Fibroblast of lung (primary cell): ENCODE measurements around the gene ERBB4. TPM values are rescaled to one million over a fixed set of nuclear protein-coding genes. Genes with fewer than 3 reads are reported as not detected.

Source experiments
- DNase-seq, 2 donors: peaks; one replicate each; pipeline versions ENCODE4 v3.0.0 to v3.0.0-alpha.2; 2010; ENCODE audit warnings: low read depth in 2 of 2
- H2AFZ ChIP-seq: 2 replicates; pipeline ENCODE4 v1.5.1; 2012; ENCODE audit warnings: low read length, control low read depth, inconsistent platforms
- H3K27ac ChIP-seq: 2 replicates; pipeline ENCODE4 v1.5.1; 2011; ENCODE audit warnings: low read length, control low read depth; ENCODE audit not compliant: insufficient read depth
- H3K27me3 ChIP-seq: 2 replicates; pipeline ENCODE4 v1.5.1; 2011; ENCODE audit warnings: mild to moderate bottlenecking, low read length; ENCODE audit not compliant: control insufficient read depth, insufficient read depth
- H3K36me3 ChIP-seq: 2 replicates; pipeline ENCODE4 v1.5.1; 2011; ENCODE audit warnings: low read length; ENCODE audit not compliant: control insufficient read depth, insufficient read depth
- H3K4me1 ChIP-seq: 2 replicates; pipeline ENCODE4 v1.5.1; 2011; ENCODE audit warnings: low read length; ENCODE audit not compliant: control insufficient read depth, insufficient read depth; ENCODE audit errors: extremely low read depth
- H3K4me2 ChIP-seq: 2 replicates; pipeline ENCODE4 v1.5.1; 2011; ENCODE audit warnings: low read length, control low read depth; ENCODE audit not compliant: insufficient read depth; ENCODE audit errors: extremely low read depth
- H3K4me3 ChIP-seq, 4 experiments: fragments of 200-600 bp in 1 of 4; sonication (generic) in 1 of 4; replicated peaks in 1 of 4; 2 replicates each; pipeline ENCODE4 v1.5.1; 2011 to 2016; ENCODE audit warnings: low read length in 4 of 4, low read depth in 3 of 4, mild to moderate bottlenecking in 3 of 4, control low read depth in 2 of 4, inconsistent platforms in 1 of 4, mixed read lengths in 1 of 4; ENCODE audit not compliant: insufficient read depth in 1 of 4; ENCODE audit errors: control extremely low read depth in 1 of 4
- H3K79me2 ChIP-seq: 2 replicates; pipeline ENCODE4 v1.5.1; 2012; ENCODE audit warnings: mild to moderate bottlenecking, low read length, inconsistent platforms; ENCODE audit not compliant: control insufficient read depth, insufficient read depth
- H3K9ac ChIP-seq: 2 replicates; pipeline ENCODE4 v1.5.1; 2011; ENCODE audit warnings: mild to moderate bottlenecking, low read length, control low read depth; ENCODE audit not compliant: insufficient read depth
- H3K9me3 ChIP-seq: 2 replicates; pipeline ENCODE4 v1.5.1; 2012; ENCODE audit warnings: low read depth, low read length; ENCODE audit not compliant: control insufficient read depth, insufficient read depth
- H4K20me1 ChIP-seq: 2 replicates; pipeline ENCODE4 v1.5.1; 2011; ENCODE audit warnings: low read length; ENCODE audit not compliant: control insufficient read depth, insufficient read depth; ENCODE audit errors: extremely low read depth
- EZH2 ChIP-seq: IDR thresholded peaks from 2 replicates; pipeline ENCODE4 v1.5.1; 2012; ENCODE audit warnings: low read length, control low read depth, mild to moderate bottlenecking; ENCODE audit errors: missing control alignments
- polyA plus RNA-seq, 2 donors: library from polyadenylated mRNA; depleted of rRNA in 1 of 2; stranded (reverse) in 1 of 2; unstranded in 1 of 2; fragments of >200 nt; gene quantifications; 2 replicates each; pipeline ENCODE4 v1.2.1, GENCODE V29; 2011 to 2012; ENCODE audit warnings: missing spikeins in 1 of 2
- total RNA-seq: library from RNA; depleted of rRNA; stranded (reverse); fragments of >200 nt; gene quantifications from 2 replicates; pipeline ENCODE4 v1.2.1, GENCODE V29; 2014
- TF ChIP-seq, protein P1 (sequence below), 2 donors: IDR thresholded peaks in 1 of 2; conservative IDR thresholded peaks in 1 of 2; 1 replicate in 1 of 2; 2 replicates in 1 of 2; pipeline ENCODE4 v1.5.1; 2011 to 2012; ENCODE audit warnings: low read length in 2 of 2, control low read depth in 1 of 2, inconsistent platforms in 1 of 2, low read depth in 1 of 2, mild to moderate bottlenecking in 1 of 2

Gene ERBB4
- total and polyA plus RNA-seq, 2 donors (not counting 1 experiment from before 2014, with no cell fraction given) = 0.08 to 0.17 TPM

DNA sequence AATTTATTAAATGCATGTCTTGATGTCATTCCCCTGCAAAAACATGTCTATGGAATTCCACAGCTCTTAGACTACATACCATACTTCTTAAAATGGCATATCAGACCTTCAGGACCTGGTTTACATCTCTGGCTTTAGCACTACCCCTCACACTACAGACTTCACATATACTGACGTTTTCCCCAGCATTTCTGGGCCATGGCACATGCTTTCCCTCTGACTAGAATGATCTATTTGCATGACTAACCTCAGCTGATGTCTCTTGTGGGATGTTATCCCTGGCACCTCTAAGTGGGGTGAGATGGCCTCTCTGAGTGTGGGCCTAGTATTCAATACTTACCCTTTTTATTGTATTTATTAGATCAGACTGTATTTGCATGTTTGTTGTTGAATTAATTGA lies 381.6 kb downstream of the ERBB4 start:
- TF ChIP-seq, protein P1, sequence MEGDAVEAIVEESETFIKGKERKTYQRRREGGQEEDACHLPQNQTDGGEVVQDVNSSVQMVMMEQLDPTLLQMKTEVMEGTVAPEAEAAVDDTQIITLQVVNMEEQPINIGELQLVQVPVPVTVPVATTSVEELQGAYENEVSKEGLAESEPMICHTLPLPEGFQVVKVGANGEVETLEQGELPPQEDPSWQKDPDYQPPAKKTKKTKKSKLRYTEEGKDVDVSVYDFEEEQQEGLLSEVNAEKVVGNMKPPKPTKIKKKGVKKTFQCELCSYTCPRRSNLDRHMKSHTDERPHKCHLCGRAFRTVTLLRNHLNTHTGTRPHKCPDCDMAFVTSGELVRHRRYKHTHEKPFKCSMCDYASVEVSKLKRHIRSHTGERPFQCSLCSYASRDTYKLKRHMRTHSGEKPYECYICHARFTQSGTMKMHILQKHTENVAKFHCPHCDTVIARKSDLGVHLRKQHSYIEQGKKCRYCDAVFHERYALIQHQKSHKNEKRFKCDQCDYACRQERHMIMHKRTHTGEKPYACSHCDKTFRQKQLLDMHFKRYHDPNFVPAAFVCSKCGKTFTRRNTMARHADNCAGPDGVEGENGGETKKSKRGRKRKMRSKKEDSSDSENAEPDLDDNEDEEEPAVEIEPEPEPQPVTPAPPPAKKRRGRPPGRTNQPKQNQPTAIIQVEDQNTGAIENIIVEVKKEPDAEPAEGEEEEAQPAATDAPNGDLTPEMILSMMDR (conservative IDR thresholded peaks at IDR 0.05 in 1 of 2, IDR thresholded peaks at IDR 0.05 in 1 of 2; ENCODE audit: low read depth in 1 of 2, low read length in 2 of 2) = no peak
- no peak for TF ChIP-seq EZH2
- H3K4me2 ChIP-seq = no peak overlapping the region
- H3K9me3 ChIP-seq = no peaks in the 10 kb centered on the region
- no peak overlapping the region for H3K9ac ChIP-seq
- H3K79me2 ChIP-seq = no peaks in the 10 kb centered on the region
- no peaks in the 10 kb centered on the region for H4K20me1 ChIP-seq
- DNase-seq = peak in 1 of 2 donors; percentile 64
- H3K27me3 ChIP-seq = no peaks in the 10 kb centered on the region
- H3K4me3 ChIP-seq = no peak overlapping the region
- no peak overlapping the region for H2AFZ ChIP-seq
- no peaks in the 10 kb centered on the region for H3K36me3 ChIP-seq
- no peak overlapping the region for H3K27ac ChIP-seq
- no peaks in the 10 kb centered on the region for H3K4me1 ChIP-seq

GRCh38 chr2:212156088-212156487 lies 382.5 kb downstream of the ERBB4 start:
- H4K20me1 ChIP-seq = no peaks in the 10 kb centered on the region
- no peak overlapping the region for H3K4me2 ChIP-seq
- TF ChIP-seq EZH2 = no peak
- TF ChIP-seq, protein P1 (conservative IDR thresholded peaks at IDR 0.05 in 1 of 2, IDR thresholded peaks at IDR 0.05 in 1 of 2; ENCODE audit: low read depth in 1 of 2, low read length in 2 of 2) = no peak

GRCh38 chr2:212154477-212154878 lies 384.1 kb downstream of the ERBB4 start:
- Histone ChIP-seq H3K27me3 (no peaks in the 10 kb centered on the region), H3K4me1 (no peaks in the 10 kb centered on the region), H3K36me3 (no peaks in the 10 kb centered on the region), H3K4me2 (no peak overlapping the region), H3K9me3 (no peaks in the 10 kb centered on the region), H3K4me3 (no peak overlapping the region), H2AFZ (no peak overlapping the region), H3K79me2 (no peaks in the 10 kb centered on the region), H3K9ac (no peak overlapping the region), H3K27ac (no peak overlapping the region), H4K20me1 (no peaks in the 10 kb centered on the region)
- DNase-seq = no peak
- TF ChIP-seq EZH2 = no peak
- TF ChIP-seq, protein P1 (conservative IDR thresholded peaks at IDR 0.05 in 1 of 2, IDR thresholded peaks at IDR 0.05 in 1 of 2; ENCODE audit: low read depth in 1 of 2, low read length in 2 of 2) = no peak

More at GRCh38 chr2:212156088-212156487, 382.5 kb downstream of the ERBB4 start:
- H3K9me3 ChIP-seq = no peaks in the 10 kb centered on the region
- H3K4me1 ChIP-seq = no peaks in the 10 kb centered on the region
- H3K27me3 ChIP-seq = no peaks in the 10 kb centered on the region
- H3K27ac ChIP-seq = no peak overlapping the region
- no peaks in the 10 kb centered on the region for H3K79me2 ChIP-seq
- H3K36me3 ChIP-seq = no peaks in the 10 kb centered on the region
- no peak for DNase-seq
- H3K9ac ChIP-seq = no peak overlapping the region
- H2AFZ ChIP-seq = no peak overlapping the region
- no peak overlapping the region for H3K4me3 ChIP-seq
